GM12801 (cell line): ENCODE measurements around the gene SPEF2.

Experiments
- CTCF ChIP-seq: IDR thresholded peaks from one replicate; pipeline ENCODE4 v1.5.1; 2011; ENCODE audit warnings: control low read depth; ENCODE audit not compliant: insufficient read length; ENCODE audit errors: extremely low read depth

SPEF2 gene

GRCh38 chr5:35771839-35772238 is 154.2 kb downstream of the SPEF2 start:
- no peak for TF ChIP-seq CTCF

- no peak for TF ChIP-seq CTCF
Measured at GRCh38 chr5:35773967-35774366, 156.3 kb downstream of the SPEF2 start.

- no peak for TF ChIP-seq CTCF
Measured at GRCh38 chr5:35776757-35777156, 159.1 kb downstream of the SPEF2 start.

GRCh38 chr5:35777358-35778087 is 159.9 kb downstream of the SPEF2 start:
- TF ChIP-seq CTCF = no peak

- no peak for TF ChIP-seq CTCF
Measured at GRCh38 chr5:35778259-35778769, 160.7 kb downstream of the SPEF2 start.

GRCh38 chr5:35780236-35780635 is 162.6 kb downstream of the SPEF2 start:
- TF ChIP-seq CTCF = no peak

- no peak for TF ChIP-seq CTCF
Measured at GRCh38 chr5:35781181-35781790, 163.6 kb downstream of the SPEF2 start.
